NCI-H526 (cell line): ENCODE results near the gene FOXC1.
A peak's percentile ranks its signal among the peaks of the same experiment; 100 is the strongest.

Source experiments
- DNase-seq, 2 experiments: peaks; one replicate each; lab custom pipeline; 2025; lab: John Stamatoyannopoulos, UW

The FOXC1 gene

GRCh38 chr6:1600063-1600763 is 9.5 kb upstream of the FOXC1 start:
- no peak for DNase-seq

DNA sequence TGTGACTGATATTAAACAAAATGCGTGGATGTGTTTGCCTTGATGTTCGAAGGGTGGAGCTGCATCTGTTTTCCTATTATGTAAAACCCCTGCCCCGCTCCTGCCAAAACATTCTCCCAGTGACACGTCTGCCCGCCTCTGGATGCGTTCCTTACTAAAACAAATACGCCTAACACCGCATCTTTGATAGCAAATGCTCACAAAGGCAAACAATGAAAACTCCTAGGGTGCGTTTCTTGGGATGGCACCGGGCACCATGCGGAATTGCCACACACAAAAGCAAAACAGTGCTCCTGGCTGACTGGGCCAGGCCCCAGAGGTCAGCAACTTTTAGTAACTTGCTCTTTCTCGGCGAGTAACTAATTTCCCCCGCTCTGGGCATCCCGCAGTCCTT is 9.0 kb upstream of the FOXC1 start:
- peak; percentile 28 to 53 for DNase-seq

- no peak for DNase-seq
Measured at GRCh38 chr6:1601158-1602048, 8.3 kb upstream of the FOXC1 start.

- DNase-seq = no peak
Measured at GRCh38 chr6:1602049-1602713, 7.5 kb upstream of the FOXC1 start.

DNA sequence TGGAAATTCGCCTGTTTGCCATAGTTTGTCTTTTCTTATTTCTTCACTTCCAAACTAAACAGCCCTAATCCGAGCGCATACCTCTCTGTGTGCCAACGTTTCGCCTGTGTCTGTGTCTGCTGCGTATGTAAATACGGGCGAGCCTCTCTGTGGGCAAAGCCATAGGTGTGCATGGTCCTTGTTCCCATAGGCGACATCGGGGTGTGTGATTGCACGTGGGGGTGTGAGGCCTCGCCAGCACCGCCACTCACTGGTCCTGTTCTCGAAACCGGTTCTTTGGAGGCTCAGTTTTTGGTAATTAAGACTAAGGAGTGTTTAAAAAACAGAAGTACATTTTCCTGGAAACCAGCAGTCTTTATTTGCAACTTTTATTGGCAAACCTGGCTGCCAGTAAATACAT is 6.0 kb upstream of the FOXC1 start:
- peak; percentile 45 to 67 for DNase-seq

GRCh38 chr6:1604158-1605003 is 5.3 kb upstream of the FOXC1 start:
- peak in 1 of 2 experiments; percentile 90 for DNase-seq

GRCh38 chr6:1605004-1605892 is 4.5 kb upstream of the FOXC1 start:
- DNase-seq = peak in 1 of 2 experiments; percentile 31

DNA sequence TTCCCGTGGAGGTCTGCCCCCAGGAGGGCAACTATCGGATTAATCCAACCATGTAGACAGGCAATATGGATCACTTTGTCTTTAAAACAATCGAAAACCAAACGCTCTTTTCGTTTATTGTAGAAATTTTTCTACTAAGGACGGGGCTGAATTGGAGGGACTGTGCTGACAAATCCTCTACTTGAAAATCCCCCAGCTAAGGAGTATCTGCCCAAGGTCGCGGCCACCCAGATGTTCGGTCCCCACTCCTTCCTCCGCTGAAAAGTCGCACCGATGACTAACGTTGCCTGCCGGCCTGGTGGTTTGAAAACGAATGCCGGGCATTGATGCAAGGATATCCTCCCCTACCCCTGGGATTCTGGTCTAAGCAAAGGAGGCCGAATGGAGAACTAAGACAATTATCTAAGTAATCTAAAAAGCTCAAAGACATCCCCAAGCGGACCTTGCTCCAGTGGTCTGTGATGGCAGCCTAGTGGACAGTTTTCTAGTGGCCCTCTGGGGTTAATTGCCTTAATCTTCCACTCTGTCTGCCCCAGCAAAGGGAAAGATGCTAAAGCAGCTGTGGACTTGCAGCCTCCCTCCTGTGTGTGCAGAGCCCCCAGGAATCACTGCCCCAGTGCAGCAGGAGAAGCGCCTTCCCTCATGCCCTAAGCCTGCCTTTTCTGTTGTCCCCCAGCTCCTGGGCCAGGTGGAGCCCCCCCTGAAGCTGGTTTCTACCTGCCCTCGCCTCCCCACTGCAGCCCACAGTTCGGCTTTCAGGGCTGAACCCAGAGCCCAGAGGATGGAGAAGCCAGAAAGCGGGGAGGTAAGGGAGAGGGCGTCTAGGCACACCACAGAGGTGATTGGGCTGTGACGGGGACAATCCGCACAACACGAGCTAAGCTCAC is 3.6 kb upstream of the FOXC1 start:
- peak in 1 of 2 experiments; percentile 22 for DNase-seq

DNA sequence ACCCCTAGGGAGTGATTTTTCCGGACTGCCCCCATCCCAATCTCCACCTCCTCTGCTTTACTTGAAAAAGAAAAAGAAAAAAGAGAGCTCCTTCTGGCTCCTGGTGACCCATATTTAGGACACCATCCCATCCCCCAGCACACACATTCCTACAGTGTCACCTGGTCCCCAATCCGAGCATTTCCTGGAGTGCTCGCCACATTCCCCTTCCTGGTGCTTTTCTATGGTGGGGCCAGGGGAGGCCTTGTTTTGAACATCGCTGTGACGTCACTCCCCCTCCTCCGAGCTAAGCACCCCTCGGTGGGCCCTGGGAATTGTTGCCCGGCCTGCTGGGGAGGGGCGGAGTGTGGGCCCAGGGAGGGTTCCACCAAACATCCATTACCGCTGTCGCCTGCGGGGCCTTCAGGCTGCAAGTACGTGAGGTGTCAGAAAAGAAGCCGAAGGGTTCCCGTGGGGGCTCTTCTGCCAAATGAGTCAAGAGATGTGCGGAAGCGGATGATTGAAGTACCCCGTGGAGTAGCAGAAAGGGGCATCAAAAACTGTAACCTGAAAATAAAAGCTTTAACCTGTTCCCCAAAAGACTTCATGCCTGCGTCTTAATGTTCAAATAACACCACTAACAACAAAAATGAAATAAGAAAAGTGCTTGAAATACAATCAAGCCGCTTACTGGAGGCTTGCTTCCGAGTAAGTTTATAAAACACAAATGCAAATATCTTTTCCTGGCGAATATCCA is 2.8 kb upstream of the FOXC1 start:
- peak in 1 of 2 experiments; percentile 51 for DNase-seq

DNA sequence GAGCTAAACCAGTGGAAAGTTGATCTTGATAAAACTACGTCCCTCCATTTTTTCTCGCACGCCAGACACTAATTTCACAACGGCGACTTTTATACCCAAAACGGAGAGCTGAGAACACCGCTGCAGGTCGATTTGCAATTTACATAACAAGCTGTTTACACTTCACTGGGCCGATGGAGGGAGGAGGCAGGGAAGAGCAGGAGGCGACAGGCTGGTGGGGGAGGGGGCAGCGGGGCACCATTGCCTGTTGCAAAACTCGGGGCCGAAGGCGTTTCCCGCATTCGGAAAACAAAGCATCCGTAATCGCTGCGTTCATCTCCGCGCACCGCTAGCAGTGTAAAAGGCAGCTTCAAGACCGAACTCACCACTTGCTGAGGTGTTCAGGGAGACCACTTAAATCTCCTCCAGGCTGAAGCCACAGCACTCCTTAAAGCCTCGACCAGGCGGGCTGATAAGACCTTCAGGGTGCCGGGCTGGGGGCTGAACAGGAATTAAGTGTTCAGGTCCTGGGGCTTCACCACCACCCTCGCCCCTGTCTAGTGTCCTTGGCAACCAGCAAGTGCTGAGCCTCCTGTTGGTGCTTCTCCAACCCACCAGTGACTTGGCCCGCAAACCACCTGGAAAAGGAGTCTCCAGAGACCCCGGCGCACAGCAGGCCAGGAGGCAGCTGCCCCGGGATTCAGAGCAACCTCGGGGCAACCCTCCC is 2.0 kb upstream of the FOXC1 start:
- peak; percentile 51 to 83 for DNase-seq

DNA sequence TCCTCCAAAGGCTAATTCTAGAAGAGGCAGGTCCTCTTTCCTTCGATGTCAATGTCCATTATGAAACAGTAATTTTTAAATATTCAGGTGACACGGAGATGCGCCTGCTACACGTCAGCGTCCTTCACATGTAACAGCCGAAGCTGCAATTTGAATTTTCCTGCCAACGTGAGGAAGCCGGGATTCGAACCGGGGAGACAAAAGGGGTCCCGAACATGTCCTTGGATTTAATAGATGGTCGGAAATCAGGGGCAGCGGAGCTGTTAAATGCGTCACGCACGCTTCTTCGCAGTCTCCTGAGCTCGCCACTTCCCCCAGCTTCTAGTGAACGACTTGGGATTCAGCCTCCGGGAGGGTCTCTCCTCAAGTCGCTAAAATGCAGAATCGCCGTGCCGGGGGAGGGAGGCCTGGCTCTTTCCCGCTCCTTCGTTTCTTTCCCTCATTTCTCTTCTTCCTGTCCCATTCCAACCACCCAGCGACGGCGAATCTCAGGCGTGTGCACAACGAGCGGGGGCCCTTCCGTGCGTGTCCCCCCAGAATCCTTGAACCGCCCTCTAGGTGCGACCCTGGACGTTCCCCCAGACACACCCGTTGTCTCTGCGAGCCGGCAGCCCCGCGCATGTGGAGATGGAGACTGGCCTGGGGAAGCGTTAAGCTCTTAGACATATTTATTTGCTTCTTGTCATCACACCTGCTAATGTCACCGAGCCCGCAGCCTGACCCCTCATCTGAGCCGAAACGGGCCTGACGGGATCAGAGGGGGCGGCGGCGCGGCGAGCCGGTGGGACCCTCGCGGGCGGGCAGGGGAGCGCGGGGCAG is 1.3 kb upstream of the FOXC1 start:
- DNase-seq = peak in 1 of 2 experiments; percentile 51

- peak in 1 of 2 experiments; percentile 45 for DNase-seq
Measured at GRCh38 chr6:1609041-1609647, 571 bp upstream of the FOXC1 start.

DNA sequence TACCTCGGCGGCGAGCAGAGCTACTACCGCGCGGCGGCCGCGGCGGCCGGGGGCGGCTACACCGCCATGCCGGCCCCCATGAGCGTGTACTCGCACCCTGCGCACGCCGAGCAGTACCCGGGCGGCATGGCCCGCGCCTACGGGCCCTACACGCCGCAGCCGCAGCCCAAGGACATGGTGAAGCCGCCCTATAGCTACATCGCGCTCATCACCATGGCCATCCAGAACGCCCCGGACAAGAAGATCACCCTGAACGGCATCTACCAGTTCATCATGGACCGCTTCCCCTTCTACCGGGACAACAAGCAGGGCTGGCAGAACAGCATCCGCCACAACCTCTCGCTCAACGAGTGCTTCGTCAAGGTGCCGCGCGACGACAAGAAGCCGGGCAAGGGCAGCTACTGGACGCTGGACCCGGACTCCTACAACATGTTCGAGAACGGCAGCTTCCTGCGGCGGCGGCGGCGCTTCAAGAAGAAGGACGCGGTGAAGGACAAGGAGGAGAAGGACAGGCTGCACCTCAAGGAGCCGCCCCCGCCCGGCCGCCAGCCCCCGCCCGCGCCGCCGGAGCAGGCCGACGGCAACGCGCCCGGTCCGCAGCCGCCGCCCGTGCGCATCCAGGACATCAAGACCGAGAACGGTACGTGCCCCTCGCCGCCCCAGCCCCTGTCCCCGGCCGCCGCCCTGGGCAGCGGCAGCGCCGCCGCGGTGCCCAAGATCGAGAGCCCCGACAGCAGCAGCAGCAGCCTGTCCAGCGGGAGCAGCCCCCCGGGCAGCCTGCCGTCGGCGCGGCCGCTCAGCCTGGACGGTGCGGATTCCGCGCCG is 994 bp downstream of the FOXC1 start:
- DNase-seq = peak in 1 of 2 experiments; percentile 73

GRCh38 chr6:1611322-1611571 is 1.5 kb downstream of the FOXC1 start:
- DNase-seq = peak in 1 of 2 experiments; percentile 39

- peak in 1 of 2 experiments; percentile 63 for DNase-seq
Measured at GRCh38 chr6:1611572-1612298, 2.0 kb downstream of the FOXC1 start.
